Pancreas (tissue), 10 donors: ENCODE measurements around the gene ZNF718. TPM values are rescaled to one million over a fixed set of nuclear protein-coding genes. Genes with fewer than 3 reads are reported as not detected.
A peak's percentile ranks its signal among the peaks of the same experiment; 100 is the strongest.
"Not testable (repeated sequence)": the region's sequence is repeated elsewhere in the genome, so short reads cannot be mapped to it uniquely, and the experiment has no call there.

Source experiments
- ATAC-seq, 4 donors: fragments of 200-7000 bp; cut with Tn5 transposase; one replicate each; pipeline versions ENCODE4 v1.8.0 to v1.9.1; 2020; ENCODE audit warnings: mild to moderate bottlenecking in 4 of 4, moderate library complexity in 4 of 4
- DNase-seq, 6 donors: peaks; one replicate each; pipeline ENCODE4 v3.0.0-alpha.2; 2020
- FAIRE-seq: peaks from 2 replicates; lab custom pipeline; 2012; peaks lifted over from hg19 to GRCh38; lab: Jason Lieb, UNC
- H3K27ac ChIP-seq, 4 donors: fragments of 200-600 bp; sonication (generic); 1 replicate in 3 of 4; 2 replicates in 1 of 4; pipeline versions ENCODE4 v1.5.0 to v1.8.0; 2020
- H3K27me3 ChIP-seq, 4 donors: fragments of 200-600 bp; one replicate each; pipeline ENCODE4 v1.8.0; 2021
- H3K36me3 ChIP-seq, 3 donors: fragments of 200-600 bp; sonication (generic) in 1 of 3; one replicate each; pipeline versions ENCODE4 v1.5.0 to v1.8.0; 2020 to 2021
- H3K4me1 ChIP-seq, 3 donors: fragments of 200-600 bp; one replicate each; pipeline ENCODE4 v1.8.0; 2021
- H3K4me3 ChIP-seq, 4 donors: fragments of 200-600 bp; sonication (generic) in 2 of 4; one replicate each; pipeline versions ENCODE4 v1.5.0 to v1.8.0; 2020 to 2021
- H3K9me3 ChIP-seq, 4 donors: fragments of 200-600 bp; one replicate each; pipeline ENCODE4 v1.8.0; 2021
- WGBS, 2 donors: extraction: QIAGEN DNeasy Blood & Tissue Kit; methylation state at CpG; one replicate each; pipeline ENCODE4 v1.1.7; 2013; 5-methylcytosine and 5-hydroxymethylcytosine counted together
- intact Hi-C, 3 donors: fragments of 100-400 bp; cut with DNase I; formaldehyde crosslinking; loops; one replicate each; pipeline versions ENCODE4 v1.11.1 to v1.14.2; 2022
- polyA plus RNA-seq, 2 donors: library from polyadenylated mRNA; stranded (reverse); fragments of 200-250 nt; gene quantifications; one replicate each; pipeline ENCODE4 v1.2.3, GENCODE V29; 2013
- total RNA-seq, 6 donors: library from RNA; stranded (reverse); fragmentation: NEBNext Ultra II Directional in 4 of 6; extraction: Animal tissue kit (Norgen Biotek cat#: 25700) in 4 of 6; gene quantifications; one replicate each; pipeline versions ENCODE4 v1.2.1 to v1.2.4, GENCODE V29; 2021 to 2023
- TF ChIP-seq, protein P1 (sequence below), 4 donors: fragments of 200-600 bp; sonication (generic) in 3 of 4; IDR thresholded peaks; one replicate each; pipeline versions ENCODE4 v1.5.0 to v1.8.0; 2021; ENCODE audit warnings: antibody characterized with exemption in 4 of 4
- donor health status: healthy with polysubstance abuse.
- donor health status: DM: no; HTN: no; CAD: no; lungs with moderate emphysema.
- donor health status: DM: no; HTN: no; CAD: no.
- donor health status: control.
- donor health status: control.
- donor health status: Bipolar disorder and iron deficiency.
- donor health status: DM: yes; HTN: yes; CAD: no.
- donor health status: DM: no; HTN: no; CAD: no.
- donor health status: DM: no; HTN: no; CAD: no.
- donor health status: DM: yes; HTN: yes; CAD: no.

ZNF718 gene
- total and polyA plus RNA-seq, 8 donors: 1.2 to 5.8 (median 2.1) TPM

DNA sequence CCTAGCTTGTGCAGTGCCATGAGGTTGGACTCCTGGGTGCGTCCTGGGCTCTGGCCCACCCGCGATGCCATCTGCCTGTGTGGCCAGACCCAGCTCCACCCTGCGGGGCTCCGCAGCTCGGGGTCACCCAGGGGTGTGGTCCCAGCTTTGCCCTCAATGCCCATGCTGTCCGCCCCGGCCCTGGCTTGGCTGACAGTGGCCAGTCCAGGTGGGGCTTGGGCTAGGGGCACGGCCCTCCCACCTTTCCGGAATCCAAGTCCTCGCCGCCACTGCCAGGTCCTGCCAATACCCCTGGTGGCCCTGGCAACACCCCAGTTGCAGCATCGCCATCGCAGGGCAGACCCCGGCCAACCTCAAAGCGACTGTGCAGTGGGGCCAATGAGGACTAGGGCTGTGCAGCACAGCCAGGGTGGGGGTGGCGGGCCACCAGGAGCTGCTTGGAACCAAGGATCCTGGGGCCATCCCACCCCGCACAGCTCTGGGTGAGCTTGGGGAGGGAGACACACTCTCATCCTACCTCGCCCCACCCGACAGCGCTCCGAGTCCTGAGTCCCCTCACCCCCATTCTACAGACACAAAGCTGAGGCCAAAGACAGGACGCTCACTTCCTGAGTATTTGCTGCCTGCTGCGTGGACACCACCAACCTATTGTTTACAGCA, 80.9 kb downstream of the ZNF718 start:
- DNase-seq (peak in 2 of 6 donors; percentile 25 to 62), ATAC-seq (no peak), FAIRE-seq (no peak)
- 98% methylated on average over 24 of the region's 24 CpGs for WGBS, 2 donors
- intact Hi-C loops: no loop called here
- TF ChIP-seq, protein P1, sequence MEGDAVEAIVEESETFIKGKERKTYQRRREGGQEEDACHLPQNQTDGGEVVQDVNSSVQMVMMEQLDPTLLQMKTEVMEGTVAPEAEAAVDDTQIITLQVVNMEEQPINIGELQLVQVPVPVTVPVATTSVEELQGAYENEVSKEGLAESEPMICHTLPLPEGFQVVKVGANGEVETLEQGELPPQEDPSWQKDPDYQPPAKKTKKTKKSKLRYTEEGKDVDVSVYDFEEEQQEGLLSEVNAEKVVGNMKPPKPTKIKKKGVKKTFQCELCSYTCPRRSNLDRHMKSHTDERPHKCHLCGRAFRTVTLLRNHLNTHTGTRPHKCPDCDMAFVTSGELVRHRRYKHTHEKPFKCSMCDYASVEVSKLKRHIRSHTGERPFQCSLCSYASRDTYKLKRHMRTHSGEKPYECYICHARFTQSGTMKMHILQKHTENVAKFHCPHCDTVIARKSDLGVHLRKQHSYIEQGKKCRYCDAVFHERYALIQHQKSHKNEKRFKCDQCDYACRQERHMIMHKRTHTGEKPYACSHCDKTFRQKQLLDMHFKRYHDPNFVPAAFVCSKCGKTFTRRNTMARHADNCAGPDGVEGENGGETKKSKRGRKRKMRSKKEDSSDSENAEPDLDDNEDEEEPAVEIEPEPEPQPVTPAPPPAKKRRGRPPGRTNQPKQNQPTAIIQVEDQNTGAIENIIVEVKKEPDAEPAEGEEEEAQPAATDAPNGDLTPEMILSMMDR (IDR thresholded peaks at IDR 0.05): no peak
- no peaks in the 10 kb centered on the region for H3K4me1 ChIP-seq
- H3K9me3 ChIP-seq: no peaks in the 10 kb centered on the region
- no peak overlapping the region for H3K4me3 ChIP-seq
- H3K36me3 ChIP-seq: no peaks in the 10 kb centered on the region
- H3K27ac ChIP-seq: no peak overlapping the region
- H3K27me3 ChIP-seq: no peaks in the 10 kb centered on the region

DNA sequence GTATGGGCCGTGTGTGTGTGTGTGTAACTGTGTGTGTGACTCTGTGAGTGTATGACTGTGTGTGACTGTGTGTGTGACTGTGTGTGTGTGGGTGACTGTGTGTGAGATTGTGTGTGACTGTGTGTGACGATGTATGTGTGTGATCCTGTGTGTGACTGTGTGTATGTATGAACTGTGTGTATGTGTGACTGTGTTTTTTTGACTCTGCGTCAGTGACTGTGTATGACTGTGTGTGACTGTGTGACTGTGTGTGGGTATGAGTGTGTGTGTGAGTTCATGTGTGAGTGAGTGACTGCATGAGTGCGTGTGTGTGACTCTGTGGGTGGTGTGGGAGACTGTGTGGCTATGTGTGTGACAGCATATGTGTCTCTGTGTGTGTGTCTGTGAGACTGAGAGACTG, 81.8 kb downstream of the ZNF718 start:
- no peaks in the 10 kb centered on the region for H3K27me3 ChIP-seq
- WGBS, 2 donors: 90 to 93% methylated on average over 4 of the region's 4 CpGs
- no peak for FAIRE-seq
- TF ChIP-seq, protein P1 (IDR thresholded peaks at IDR 0.05): no peak
- no peaks in the 10 kb centered on the region for H3K9me3 ChIP-seq
- H3K27ac ChIP-seq: no peak overlapping the region
- ATAC-seq: no peak
- no peak overlapping the region for H3K4me3 ChIP-seq
- no peak for DNase-seq
- H3K4me1 ChIP-seq: no peaks in the 10 kb centered on the region
- H3K36me3 ChIP-seq: no peaks in the 10 kb centered on the region
- intact Hi-C loops: no loop called here

DNA sequence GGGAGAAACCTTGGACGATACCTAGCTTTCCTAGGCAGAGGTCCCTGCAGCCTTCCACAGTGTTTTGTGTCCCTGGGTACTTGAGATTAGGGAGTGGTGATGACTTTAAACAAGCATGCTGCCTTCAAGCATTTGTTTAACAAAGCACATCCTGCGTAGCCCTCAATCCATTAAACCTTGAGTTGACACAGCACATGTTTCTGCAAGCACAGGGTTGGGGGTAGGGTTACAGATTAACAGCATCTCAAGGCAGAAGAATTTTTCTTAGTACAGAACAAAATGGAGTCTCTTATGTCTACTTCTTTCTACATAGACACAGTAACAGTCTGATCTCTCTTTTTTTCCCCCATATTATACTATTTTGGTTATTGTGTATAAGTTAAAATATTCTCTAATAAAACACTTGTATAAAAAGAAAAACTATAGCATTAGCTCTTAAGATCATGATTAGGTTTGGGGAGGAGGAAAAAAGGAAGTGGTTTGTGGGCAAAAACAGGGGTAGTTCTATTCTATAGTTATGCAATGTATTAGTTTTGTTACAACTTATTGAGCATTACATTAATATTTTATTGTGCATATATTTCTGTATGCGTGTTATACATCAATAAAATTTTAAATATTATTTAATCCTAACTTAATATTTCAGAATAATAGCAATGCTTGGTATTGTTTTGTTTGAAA, 84.3 kb downstream of the ZNF718 start:
- H3K4me3 ChIP-seq, DNase-seq, H3K27ac ChIP-seq, H3K4me1 ChIP-seq, H3K36me3 ChIP-seq, intact Hi-C loops, ATAC-seq, FAIRE-seq, H3K9me3 ChIP-seq, H3K27me3 ChIP-seq: not testable (repeated sequence)
- WGBS, 2 donors: 48 to 66% methylated on average over 3 of the region's 3 CpGs

DNA sequence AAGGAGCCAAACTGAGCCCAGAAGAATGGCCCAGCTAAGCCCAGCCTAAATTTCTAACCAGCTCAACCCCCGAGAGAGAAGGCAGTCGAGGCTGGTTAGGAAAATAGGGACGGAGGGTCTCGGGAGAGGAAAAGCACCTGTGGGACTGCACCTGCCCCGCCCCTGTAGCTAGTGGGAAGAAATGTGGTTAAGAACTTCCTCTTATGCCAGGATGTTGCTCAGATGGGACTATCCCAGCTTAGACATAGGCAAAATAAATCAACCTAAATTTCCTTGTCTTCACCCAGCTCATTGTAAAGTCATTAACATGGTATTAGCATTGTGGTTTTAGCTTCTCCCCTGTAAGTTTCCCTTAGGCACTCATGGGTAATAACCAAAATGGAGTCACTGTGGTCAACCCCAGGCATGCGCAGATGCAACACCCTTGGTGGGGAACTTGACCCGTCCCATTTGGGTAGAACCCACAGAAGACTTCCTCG, 86.8 kb downstream of the ZNF718 start:
- H3K36me3 ChIP-seq: no peaks in the 10 kb centered on the region
- intact Hi-C loops: no loop called here
- no peak for ATAC-seq
- H3K27me3 ChIP-seq: no peaks in the 10 kb centered on the region
- WGBS, 2 donors: 92 to 93% methylated on average over 8 of the region's 8 CpGs
- no peaks in the 10 kb centered on the region for H3K9me3 ChIP-seq
- H3K27ac ChIP-seq: no peak overlapping the region
- FAIRE-seq: no peak
- no peak for DNase-seq
- H3K4me3 ChIP-seq: no peak overlapping the region
- H3K4me1 ChIP-seq: no peaks in the 10 kb centered on the region
- TF ChIP-seq, protein P1 (IDR thresholded peaks at IDR 0.05): no peak

DNA sequence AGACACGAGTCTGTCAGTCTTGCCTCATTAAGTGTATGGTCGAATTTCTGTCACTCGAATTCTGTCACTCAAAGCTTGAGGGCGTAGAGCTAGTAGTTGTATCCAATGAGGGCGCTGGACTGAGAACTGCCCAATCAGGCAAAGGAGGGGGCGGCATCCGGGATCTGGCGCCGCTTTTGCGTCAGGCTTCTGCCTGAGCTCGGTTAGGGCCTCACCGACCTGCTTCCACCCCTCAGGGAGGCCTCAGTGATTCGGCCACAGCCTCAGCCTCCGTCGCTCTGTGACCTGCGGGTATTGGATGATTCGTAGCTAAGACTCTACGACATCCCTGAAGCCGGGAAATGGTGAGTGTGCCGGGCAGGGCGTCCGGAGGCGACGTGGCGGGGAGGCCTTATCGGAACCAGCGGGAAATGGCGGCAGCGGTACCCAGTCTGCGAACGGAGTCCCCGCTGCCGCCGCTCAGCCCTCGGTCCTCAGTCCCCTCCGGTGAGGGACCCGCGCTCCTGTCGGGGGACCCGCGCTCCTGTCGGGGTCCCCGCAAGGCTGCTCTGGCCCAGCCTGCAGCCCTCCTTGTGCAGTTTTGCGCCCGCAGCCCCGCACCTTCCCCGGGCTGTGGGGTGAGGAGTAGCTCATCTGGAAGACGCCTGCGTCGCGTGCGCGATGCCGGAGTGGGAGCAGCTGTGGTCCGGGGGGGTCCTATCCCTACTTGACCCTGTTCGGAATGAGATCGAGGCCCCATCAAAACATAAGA, 88.3 kb downstream of the ZNF718 start:
- peak overlapping the region; percentile 28 to 71 (median 52) for H3K27ac ChIP-seq
- no peaks in the 10 kb centered on the region for H3K4me1 ChIP-seq
- DNase-seq: peak; percentile 78 to 87 (median 80)
- H3K9me3 ChIP-seq: no peaks in the 10 kb centered on the region
- H3K4me3 ChIP-seq: peak overlapping the region; percentile 48 to 77 (median 54)
- no peaks in the 10 kb centered on the region for H3K27me3 ChIP-seq
- peak; percentile 99 to 100 (median 100) for ATAC-seq
- intact Hi-C loops: no loop called here
- no peak for FAIRE-seq
- 3 to 4% methylated on average over 51 to 57 of the region's 57 CpGs for WGBS, 2 donors
- TF ChIP-seq, protein P1 (IDR thresholded peaks at IDR 0.05): no peak
- H3K36me3 ChIP-seq: no peaks in the 10 kb centered on the region

DNA sequence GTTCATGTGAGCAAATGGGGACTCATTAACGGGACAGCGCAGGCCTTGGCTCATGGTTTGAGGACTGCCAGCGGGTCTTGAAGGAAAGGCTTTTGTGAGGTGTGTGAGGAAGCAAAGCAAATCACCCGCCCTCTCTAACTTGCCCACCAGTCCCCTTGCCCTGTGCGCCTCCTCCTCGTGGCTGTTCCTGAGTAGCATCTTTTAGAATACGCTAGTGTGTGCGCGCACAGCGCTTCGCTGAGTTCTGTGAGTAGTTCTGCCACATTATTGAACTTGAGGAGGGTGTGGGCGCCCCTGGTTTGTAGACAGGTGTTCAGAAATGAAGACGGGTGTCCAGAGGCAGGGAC, 88.9 kb downstream of the ZNF718 start:
- DNase-seq: peak in 2 of 6 donors; percentile 13 to 56
- not testable (repeated sequence) for FAIRE-seq

More for the DNA sequence above, 88.9 kb downstream of the ZNF718 start:
- H3K27me3 ChIP-seq, intact Hi-C loops, H3K9me3 ChIP-seq, H3K4me1 ChIP-seq, H3K27ac ChIP-seq, H3K36me3 ChIP-seq: not testable (repeated sequence)
- 14% methylated on average over 13 of the region's 13 CpGs for WGBS, 2 donors
- peak; percentile 11 to 18 (median 18) for ATAC-seq
- H3K4me3 ChIP-seq: peak overlapping the region; percentile 48 to 77 (median 54)
